ENCODE measurements around the gene YY1. TPM values are rescaled to one million over a fixed set of nuclear protein-coding genes. Genes with fewer than 3 reads are reported as not detected.

YY1 gene
- total RNA-seq: 42.5 and 45.9 TPM in 2 replicates

DNA sequence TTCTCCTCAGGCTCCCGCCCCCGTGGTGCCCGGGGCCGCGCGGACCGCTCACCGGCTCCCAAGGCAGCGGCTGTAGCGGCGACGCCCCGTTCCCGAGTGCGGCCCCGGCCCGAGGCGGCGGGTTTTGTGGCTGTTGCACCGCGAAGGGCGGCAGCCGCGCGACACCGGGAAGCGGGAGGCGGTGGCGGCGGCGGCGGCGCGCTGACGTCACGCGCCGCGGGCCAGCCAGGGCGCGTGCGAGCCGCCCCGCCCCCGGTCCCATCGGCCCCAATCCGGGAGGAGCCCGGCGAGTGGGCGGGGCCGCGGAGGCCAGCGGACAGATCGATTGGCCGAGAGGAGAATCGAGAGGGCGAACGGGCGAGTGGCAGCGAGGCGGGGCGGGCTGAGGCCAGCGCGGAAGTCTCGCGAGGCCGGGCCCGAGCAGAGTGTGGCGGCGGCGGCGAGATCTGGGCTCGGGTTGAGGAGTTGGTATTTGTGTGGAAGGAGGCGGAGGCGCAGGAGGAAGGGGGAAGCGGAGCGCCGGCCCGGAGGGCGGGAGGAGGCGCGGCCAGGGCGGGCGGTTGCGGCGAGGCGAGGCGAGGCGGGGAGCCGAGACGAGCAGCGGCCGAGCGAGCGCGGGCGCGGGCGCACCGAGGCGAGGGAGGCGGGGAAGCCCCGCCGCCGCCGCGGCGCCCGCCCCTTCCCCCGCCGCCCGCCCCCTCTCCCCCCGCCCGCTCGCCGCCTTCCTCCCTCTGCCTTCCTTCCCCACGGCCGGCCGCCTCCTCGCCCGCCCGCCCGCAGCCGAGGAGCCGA lies at the start of gene YY1:
Gene YY1 (plus strand): TSS at position 726 of the 792 bp plus-strand sequence. CDS start 101 bp downstream, outside the sequence.

GRCh38 chr14:100306101-100306997 lies 67.4 kb downstream of the YY1 start, which contains the start of gene SLC25A29:
TSS of gene SLC25A29 (minus strand) at chr14:100306444. CDS start at chr14:100306232, 212 bp downstream.

DNA sequence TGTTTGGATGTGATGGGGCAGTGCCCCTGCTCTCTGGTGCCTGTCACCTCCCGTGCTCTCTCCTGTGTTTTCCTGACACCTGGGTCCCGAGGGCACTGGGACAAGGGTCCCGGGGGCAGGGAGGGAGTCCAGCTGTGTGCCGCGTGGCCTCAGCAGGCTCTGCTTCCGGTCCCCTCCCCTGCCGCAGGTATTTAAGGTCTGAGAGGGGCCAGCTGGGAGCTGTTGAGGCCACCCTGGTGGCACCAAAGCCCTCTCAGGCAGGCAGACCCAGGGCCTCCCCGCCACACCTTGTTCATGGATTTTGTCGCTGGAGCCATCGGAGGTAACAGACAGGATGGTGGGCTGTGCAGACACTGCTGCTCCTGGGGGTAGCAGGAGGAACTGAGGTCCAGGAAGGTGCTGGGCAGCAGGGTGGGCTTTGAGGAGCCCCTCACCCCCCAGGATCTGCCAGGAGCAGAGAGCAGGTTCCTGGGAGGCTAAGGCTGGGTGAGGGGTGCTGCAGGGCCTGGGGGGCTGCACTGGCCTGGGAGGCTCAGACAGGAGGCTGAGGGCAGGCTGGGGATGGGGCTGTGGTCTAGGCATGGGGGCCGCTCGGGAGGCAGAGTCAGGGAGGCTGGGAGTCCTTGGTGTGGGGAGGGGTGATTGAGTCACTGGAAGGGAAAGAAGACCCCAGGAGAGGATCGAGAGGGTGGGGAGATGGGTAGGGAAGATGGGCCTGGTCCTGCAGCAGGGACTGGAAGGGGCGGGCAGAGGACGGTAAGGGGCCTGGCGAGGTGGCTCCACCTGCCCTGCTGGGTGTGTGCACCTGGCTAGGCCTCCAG lies 84.4 kb downstream of the YY1 start, which contains the start of gene SLC25A47:
Gene SLC25A47 (plus strand): TSS at position 219 of the 821 bp plus-strand sequence. CDS start 76 bp downstream, at position 295.

Other genes starting within 250 kb of the YY1 start
- gene EVL, start 173.7 kb upstream of the YY1 start, total RNA-seq: 14.5 and 26.2 TPM in 2 replicates
- 0.12 TPM in 1 of 2 replicates, not detected in the other for gene DEGS2, start 79.5 kb upstream of the YY1 start, total RNA-seq
- 10.0 and 27.1 TPM in 2 replicates for gene SLC25A29, start 67.3 kb downstream of the YY1 start, total RNA-seq
- gene SLC25A47, start 84.2 kb downstream of the YY1 start, total RNA-seq: not detected in 2 replicates
- 17.8 and 26.5 TPM in 2 replicates for gene WDR25, start 137.3 kb downstream of the YY1 start, total RNA-seq